ENCODE measurements around the gene PRDX6.

The PRDX6 gene

GRCh38 chr1:173475564-173476196, 1.5 kb upstream of the PRDX6 start:
- peak overlapping the region; percentile 96 for H3K27ac Mint-ChIP-seq
- H3K9me3 Mint-ChIP-seq = peaks cover 8% of the 10 kb centered on the region
- intact Hi-C loops (cut with micrococcal nuclease) = loop anchor here (2.0 to 10.0 kb wide), 3 partner anchors 45 to 393 kb away; partner anchors contain the start of genes KLHL20 and ZBTB37

GRCh38 chr1:173476197-173476664, 904 bp upstream of the PRDX6 start:
- Mint-ChIP-seq H3K27ac (peak overlapping the region; percentile 96), H3K36me3 (ENCODE audit: low read depth) (peaks cover 24% of the 10 kb centered on the region), H3K27me3 (no peaks in the 10 kb centered on the region)

More at GRCh38 chr1:173475564-173476196, 1.5 kb upstream of the PRDX6 start:
- no peaks in the 10 kb centered on the region for H3K27me3 Mint-ChIP-seq
- peaks cover 26% of the 10 kb centered on the region for H3K36me3 Mint-ChIP-seq (ENCODE audit: low read depth)
- H3K4me1 Mint-ChIP-seq (ENCODE audit: low read depth) = peaks cover 53% of the 10 kb centered on the region
- H3K4me3 Mint-ChIP-seq = no peak overlapping the region

GRCh38 chr1:173476665-173477285, 360 bp upstream of the PRDX6 start:
- H3K36me3 Mint-ChIP-seq (ENCODE audit: low read depth) = peaks cover 24% of the 10 kb centered on the region
- H3K4me3 Mint-ChIP-seq = peak overlapping the region; percentile 87
- H3K27ac Mint-ChIP-seq = peak overlapping the region; percentile 96
- no peaks in the 10 kb centered on the region for H3K9me3 Mint-ChIP-seq
- H3K27me3 Mint-ChIP-seq = no peaks in the 10 kb centered on the region
- H3K4me1 Mint-ChIP-seq (ENCODE audit: low read depth) = peaks cover 53% of the 10 kb centered on the region
- intact Hi-C loops (cut with micrococcal nuclease) = loop anchor here (1.0 to 10.0 kb wide), 4 partner anchors 46 to 392 kb away; partner anchors contain the start of genes CENPL, DARS2, KLHL20 and ZBTB37

More at GRCh38 chr1:173476197-173476664, 904 bp upstream of the PRDX6 start:
- Mint-ChIP-seq H3K4me3 (peak overlapping the region; percentile 87), H3K9me3 (peaks cover 3% of the 10 kb centered on the region), H3K4me1 (ENCODE audit: low read depth) (peaks cover 53% of the 10 kb centered on the region)
- intact Hi-C loops (cut with micrococcal nuclease) = loop anchor here (2.0 to 10.0 kb wide), 3 partner anchors 45 to 393 kb away; partner anchors contain the start of genes KLHL20 and ZBTB37

GRCh38 chr1:173478094-173478674, 1.0 kb downstream of the PRDX6 start:
- Mint-ChIP-seq H3K4me1 (ENCODE audit: low read depth) (peaks cover 53% of the 10 kb centered on the region), H3K4me3 (peak overlapping the region; percentile 84), H3K36me3 (ENCODE audit: low read depth) (peaks cover 38% of the 10 kb centered on the region), H3K27ac (peak overlapping the region; percentile 96), H3K27me3 (no peaks in the 10 kb centered on the region), H3K9me3 (no peaks in the 10 kb centered on the region)
- intact Hi-C loops (cut with micrococcal nuclease) = loop anchor here (10.0 kb wide), 1 partner anchor 237 kb away; the partner anchor contains the start of gene KLHL20

- Mint-ChIP-seq H3K4me1 (ENCODE audit: low read depth) (peaks cover 44% of the 10 kb centered on the region), H3K36me3 (ENCODE audit: low read depth) (peaks cover 53% of the 10 kb centered on the region), H3K27ac (no peak overlapping the region), H3K4me3 (no peak overlapping the region), H3K9me3 (no peaks in the 10 kb centered on the region), H3K27me3 (no peaks in the 10 kb centered on the region)
- intact Hi-C loops (cut with micrococcal nuclease) = loop anchor here (10.0 kb wide), 1 partner anchor 235 kb away; the partner anchor contains the start of gene KLHL20
Observed at GRCh38 chr1:173479649-173480048, 2.5 kb downstream of the PRDX6 start.

GRCh38 chr1:173481195-173481772, 4.1 kb downstream of the PRDX6 start:
- Mint-ChIP-seq H3K4me3 (no peak overlapping the region), H3K27me3 (no peaks in the 10 kb centered on the region), H3K36me3 (ENCODE audit: low read depth) (peaks cover 69% of the 10 kb centered on the region), H3K4me1 (ENCODE audit: low read depth) (peaks cover 29% of the 10 kb centered on the region), H3K9me3 (no peaks in the 10 kb centered on the region), H3K27ac (no peak overlapping the region)
- intact Hi-C loops (cut with micrococcal nuclease) = no loop called here

GRCh38 chr1:173482683-173483082, 5.5 kb downstream of the PRDX6 start:
- Mint-ChIP-seq H3K4me3 (no peak overlapping the region), H3K27me3 (no peaks in the 10 kb centered on the region), H3K4me1 (ENCODE audit: low read depth) (peaks cover 27% of the 10 kb centered on the region), H3K9me3 (no peaks in the 10 kb centered on the region), H3K27ac (no peak overlapping the region), H3K36me3 (ENCODE audit: low read depth) (peaks cover 72% of the 10 kb centered on the region)
- intact Hi-C loops (cut with micrococcal nuclease) = no loop called here

GRCh38 chr1:173484276-173484675, 7.1 kb downstream of the PRDX6 start:
- intact Hi-C loops (cut with micrococcal nuclease) = no loop called here

GRCh38 chr1:173485401-173485800, 8.3 kb downstream of the PRDX6 start:
- Mint-ChIP-seq H3K36me3 (ENCODE audit: low read depth) (peaks cover 89% of the 10 kb centered on the region), H3K9me3 (no peaks in the 10 kb centered on the region), H3K27ac (no peak overlapping the region), H3K4me3 (no peak overlapping the region), H3K4me1 (ENCODE audit: low read depth) (peaks cover under 1% of the 10 kb centered on the region), H3K27me3 (no peaks in the 10 kb centered on the region)
- intact Hi-C loops (cut with micrococcal nuclease) = no loop called here

More at GRCh38 chr1:173484276-173484675, 7.1 kb downstream of the PRDX6 start:
- H3K27me3 Mint-ChIP-seq = no peaks in the 10 kb centered on the region
- H3K36me3 Mint-ChIP-seq (ENCODE audit: low read depth) = peaks cover 84% of the 10 kb centered on the region
- H3K9me3 Mint-ChIP-seq = no peaks in the 10 kb centered on the region
- H3K4me3 Mint-ChIP-seq = no peak overlapping the region
- peaks cover 12% of the 10 kb centered on the region for H3K4me1 Mint-ChIP-seq (ENCODE audit: low read depth)
- H3K27ac Mint-ChIP-seq = no peak overlapping the region

GRCh38 chr1:173488001-173488400, 10.9 kb downstream of the PRDX6 start:
- Mint-ChIP-seq H3K27ac (no peak overlapping the region), H3K36me3 (ENCODE audit: low read depth) (peaks cover 67% of the 10 kb centered on the region), H3K4me3 (no peak overlapping the region), H3K27me3 (no peaks in the 10 kb centered on the region), H3K4me1 (ENCODE audit: low read depth) (no peaks in the 10 kb centered on the region), H3K9me3 (peaks cover 1% of the 10 kb centered on the region)
- intact Hi-C loops (cut with micrococcal nuclease) = no loop called here

- peaks cover 56% of the 10 kb centered on the region for H3K36me3 Mint-ChIP-seq (ENCODE audit: low read depth)
- no peaks in the 10 kb centered on the region for H3K4me1 Mint-ChIP-seq (ENCODE audit: low read depth)
- no peaks in the 10 kb centered on the region for H3K27me3 Mint-ChIP-seq
- H3K27ac Mint-ChIP-seq = no peak overlapping the region
- H3K4me3 Mint-ChIP-seq = no peak overlapping the region
- intact Hi-C loops (cut with micrococcal nuclease) = no loop called here
- H3K9me3 Mint-ChIP-seq = peaks cover 10% of the 10 kb centered on the region
Observed at GRCh38 chr1:173489149-173489600, 12.0 kb downstream of the PRDX6 start.

GRCh38 chr1:173489929-173490328, 12.8 kb downstream of the PRDX6 start:
- H3K36me3 Mint-ChIP-seq (ENCODE audit: low read depth) = peaks cover 48% of the 10 kb centered on the region
- H3K9me3 Mint-ChIP-seq = peaks cover 10% of the 10 kb centered on the region
- H3K27ac Mint-ChIP-seq = no peak overlapping the region
- intact Hi-C loops (cut with micrococcal nuclease) = no loop called here
- H3K27me3 Mint-ChIP-seq = no peaks in the 10 kb centered on the region
- H3K4me3 Mint-ChIP-seq = no peak overlapping the region
- no peaks in the 10 kb centered on the region for H3K4me1 Mint-ChIP-seq (ENCODE audit: low read depth)

- intact Hi-C loops (cut with micrococcal nuclease) = no loop called here
Observed at GRCh38 chr1:173491508-173491907, 14.4 kb downstream of the PRDX6 start.

More at GRCh38 chr1:173491508-173491907, 14.4 kb downstream of the PRDX6 start:
- H3K36me3 Mint-ChIP-seq (ENCODE audit: low read depth) = peaks cover 32% of the 10 kb centered on the region
- no peaks in the 10 kb centered on the region for H3K27me3 Mint-ChIP-seq
- H3K27ac Mint-ChIP-seq = no peak overlapping the region
- no peaks in the 10 kb centered on the region for H3K4me1 Mint-ChIP-seq (ENCODE audit: low read depth)
- H3K4me3 Mint-ChIP-seq = no peak overlapping the region
- peaks cover 10% of the 10 kb centered on the region for H3K9me3 Mint-ChIP-seq
